HL-60/S4 (cell line): ENCODE data around the gene SLC4A1.
"Not testable (repeated sequence)": the region's sequence is repeated elsewhere in the genome, so short reads cannot be mapped to it uniquely, and the experiment has no call there.

Source experiments
- in situ Hi-C: fragments of 300-500 bp; cut with MboI; formaldehyde crosslinking; loops from 2 replicates; pipeline ENCODE4 v1.14.3; 2022; ENCODE audit warnings: low sequenced_read_pairs

The SLC4A1 gene

GRCh38 chr17:44257815-44258760, 9.8 kb downstream of the SLC4A1 start:
- in situ Hi-C loops: no loop called here

DNA sequence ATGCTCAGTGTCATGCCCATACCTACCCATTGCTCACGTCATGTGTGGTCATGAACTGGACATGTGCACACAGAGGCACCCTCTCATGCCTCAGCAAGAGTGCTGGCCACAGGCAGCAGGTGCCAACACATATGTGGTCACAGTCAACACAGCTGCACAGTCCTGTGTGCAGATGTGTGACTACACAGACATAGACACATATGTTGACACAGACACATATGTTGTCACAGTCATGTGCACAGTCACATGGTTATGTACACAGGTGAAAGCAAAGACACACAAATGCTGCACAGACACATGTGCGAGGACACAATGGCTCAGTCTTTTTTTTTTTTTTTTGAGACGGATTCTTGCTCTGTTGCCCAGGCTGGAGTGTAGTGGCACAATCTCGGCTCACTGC, 11.3 kb downstream of the SLC4A1 start:
- in situ Hi-C loops: no loop called here

DNA sequence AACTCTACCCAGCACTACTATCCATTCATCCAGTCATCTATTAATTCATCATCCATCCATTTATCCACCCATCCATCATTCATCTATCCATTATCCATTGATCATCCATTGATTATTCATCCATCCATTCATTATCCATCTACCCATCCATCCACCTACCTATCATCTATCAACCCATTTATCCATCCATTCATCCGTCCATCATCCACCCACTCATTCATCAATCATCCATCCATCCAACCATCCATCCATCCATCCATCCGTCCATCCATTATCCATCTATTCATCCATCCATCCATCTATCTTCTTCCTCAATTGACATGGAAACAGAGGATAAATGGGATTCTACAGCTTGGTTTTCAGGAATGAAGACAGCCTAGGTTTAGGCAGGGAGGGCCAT, 12.0 kb downstream of the SLC4A1 start:
- in situ Hi-C loops: no loop called here

- in situ Hi-C loops: no loop called here
Observed at GRCh38 chr17:44254361-44255095, 13.4 kb downstream of the SLC4A1 start.

DNA sequence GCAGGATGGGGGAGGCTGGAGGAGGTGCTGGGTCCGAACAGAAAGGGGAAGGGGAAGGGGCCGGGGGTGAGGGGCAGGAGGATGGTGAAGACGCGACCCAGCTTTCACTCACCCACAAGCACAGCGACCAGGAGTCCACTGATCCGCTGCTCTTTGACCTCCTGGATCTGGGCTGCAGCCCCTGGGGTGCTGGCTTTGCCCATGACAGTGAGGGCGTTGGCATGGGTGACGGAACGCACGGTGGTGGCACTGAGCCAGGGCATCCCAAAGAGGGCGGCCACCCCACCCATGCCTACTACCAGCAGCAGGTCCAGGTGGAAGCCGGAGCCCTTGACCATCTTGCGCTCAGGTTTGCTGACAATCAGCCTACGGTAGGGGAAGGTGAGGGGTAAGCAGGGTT, 14.9 kb downstream of the SLC4A1 start:
- in situ Hi-C loops: no loop called here

GRCh38 chr17:44251062-44251461, 16.9 kb downstream of the SLC4A1 start:
- in situ Hi-C loops: no loop called here

GRCh38 chr17:44249501-44250246, 18.3 kb downstream of the SLC4A1 start:
- in situ Hi-C loops: no loop called here

DNA sequence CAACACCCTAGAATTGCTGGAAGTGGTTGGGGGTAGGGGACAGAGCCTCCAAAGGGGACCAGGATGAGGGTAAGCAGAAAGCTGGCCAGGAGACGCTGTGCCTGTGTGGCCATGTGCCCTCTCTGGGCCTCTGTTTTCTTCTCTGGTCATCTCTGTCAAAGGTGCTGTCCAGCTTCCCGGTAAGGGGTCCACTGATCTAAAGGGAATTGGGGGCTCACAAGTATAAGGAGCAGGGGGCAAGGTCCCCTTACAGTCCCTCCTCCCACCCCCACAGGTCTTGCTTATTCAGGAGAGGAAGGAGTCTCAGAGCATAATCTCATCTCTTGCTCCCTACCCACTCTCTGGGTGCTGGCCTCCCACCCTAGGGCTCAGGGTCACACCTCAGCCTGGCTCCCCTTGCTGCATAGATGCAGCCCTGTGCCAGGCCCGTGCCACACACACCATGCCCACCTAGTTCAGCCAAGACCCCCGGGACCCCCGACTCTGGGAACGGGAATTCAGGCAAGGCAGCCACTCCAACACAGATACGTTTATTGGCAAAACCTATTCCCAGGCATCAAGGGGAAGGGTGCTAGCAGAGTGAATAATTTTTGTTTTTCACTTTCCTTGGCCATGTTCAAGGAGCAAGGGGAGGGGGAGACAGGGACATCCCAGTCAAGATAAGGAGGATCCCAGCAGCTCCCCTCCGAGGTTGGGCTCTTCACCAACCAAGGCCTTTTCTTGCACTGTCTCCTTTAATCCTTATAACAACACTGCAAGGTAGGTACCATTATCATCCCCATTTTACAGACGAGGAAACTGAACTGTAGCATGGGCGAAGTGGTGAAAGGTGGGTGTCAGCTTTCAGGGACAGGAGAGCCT, 19.8 kb downstream of the SLC4A1 start:
- in situ Hi-C loops: no loop called here

DNA sequence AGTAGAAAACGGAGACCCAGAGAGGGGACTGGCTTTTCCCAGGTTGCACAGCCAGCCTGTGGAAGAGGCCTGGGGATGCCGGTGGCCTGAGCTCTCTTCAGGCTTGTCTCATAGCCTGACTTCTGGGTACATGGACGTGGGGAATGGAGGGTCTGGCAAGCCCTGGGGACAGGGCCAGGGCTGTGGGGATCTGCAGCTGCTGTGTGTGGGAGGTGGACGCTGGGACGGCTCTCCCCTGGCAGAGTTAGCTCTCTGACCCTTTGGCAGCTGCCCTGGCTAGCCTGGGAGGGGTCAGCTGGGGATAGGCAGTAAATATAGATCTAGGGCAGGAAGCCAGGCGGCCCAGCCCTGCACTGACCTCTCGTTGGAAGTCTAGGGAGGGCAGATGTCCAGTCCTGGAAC, 20.5 kb downstream of the SLC4A1 start:
- in situ Hi-C loops: no loop called here

- in situ Hi-C loops: no loop called here
Observed at GRCh38 chr17:44241106-44241624, 26.8 kb downstream of the SLC4A1 start.

- in situ Hi-C loops: not testable (repeated sequence)
Observed at GRCh38 chr17:44237886-44238285, 30.0 kb downstream of the SLC4A1 start.

- in situ Hi-C loops: no loop called here
Observed at GRCh38 chr17:44236444-44236991, 31.4 kb downstream of the SLC4A1 start.

GRCh38 chr17:44235583-44235936, 32.4 kb downstream of the SLC4A1 start:
- in situ Hi-C loops: no loop called here

DNA sequence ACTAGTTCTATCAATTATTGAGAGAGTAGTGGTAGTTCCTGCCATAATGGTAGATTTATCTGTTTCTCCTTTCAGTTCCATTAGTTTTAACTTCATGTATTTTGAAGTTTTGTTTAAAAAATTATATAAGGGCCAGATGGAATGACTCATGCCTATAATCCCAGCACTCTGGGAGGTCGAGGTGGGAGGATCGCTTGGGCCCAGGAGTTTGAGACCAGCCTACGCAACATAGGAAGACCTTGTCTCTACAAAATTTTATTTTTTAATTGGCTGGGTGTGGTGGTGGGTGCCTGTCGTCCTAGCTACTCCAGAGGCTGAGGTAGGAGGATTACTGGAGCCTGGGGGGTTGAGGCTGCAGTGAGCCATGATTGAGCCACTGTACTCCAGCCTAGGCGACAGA, 34.4 kb downstream of the SLC4A1 start:
- in situ Hi-C loops: no loop called here

DNA sequence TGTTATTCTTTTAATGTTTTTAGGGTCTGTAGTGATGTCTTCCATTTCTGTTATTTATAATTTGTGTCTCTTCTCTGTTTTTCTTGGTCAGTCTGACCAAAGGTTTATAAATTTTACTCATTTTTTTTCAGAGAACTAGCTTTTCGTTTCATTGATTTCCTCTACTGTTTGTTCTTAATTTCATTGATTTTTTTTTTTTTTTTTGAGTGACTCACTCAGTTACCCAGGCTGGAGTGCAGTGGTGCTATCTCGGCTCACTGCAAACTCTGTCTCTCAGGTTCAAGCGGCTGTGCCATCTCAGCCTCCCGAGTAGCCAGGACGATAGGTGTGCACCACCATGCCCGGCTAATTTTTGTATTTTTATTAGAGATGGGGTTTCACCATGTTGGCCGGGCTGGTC, 35.9 kb downstream of the SLC4A1 start:
- in situ Hi-C loops: no loop called here

- in situ Hi-C loops: no loop called here
Observed at GRCh38 chr17:44230140-44230539, 37.8 kb downstream of the SLC4A1 start.

DNA sequence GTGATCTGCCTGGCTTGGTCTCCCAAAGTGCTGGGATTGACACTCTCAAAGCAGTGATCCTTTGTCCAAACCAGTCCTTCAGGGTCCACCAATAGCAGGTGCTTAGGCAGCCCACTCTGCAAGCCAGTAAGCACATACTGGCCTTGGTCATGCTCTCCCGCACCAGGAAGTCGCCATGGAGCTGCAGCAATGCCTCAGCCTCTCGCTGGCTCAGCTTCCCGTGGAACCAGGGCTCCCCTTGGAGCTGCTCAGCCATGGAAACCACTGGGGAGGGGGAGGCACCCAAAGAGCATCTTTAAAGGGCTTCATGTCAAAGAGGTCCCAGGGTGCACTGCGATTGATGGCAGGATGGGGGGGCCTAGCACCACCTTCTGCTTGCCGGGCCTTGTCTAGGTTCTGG, 38.8 kb downstream of the SLC4A1 start:
- in situ Hi-C loops: no loop called here

DNA sequence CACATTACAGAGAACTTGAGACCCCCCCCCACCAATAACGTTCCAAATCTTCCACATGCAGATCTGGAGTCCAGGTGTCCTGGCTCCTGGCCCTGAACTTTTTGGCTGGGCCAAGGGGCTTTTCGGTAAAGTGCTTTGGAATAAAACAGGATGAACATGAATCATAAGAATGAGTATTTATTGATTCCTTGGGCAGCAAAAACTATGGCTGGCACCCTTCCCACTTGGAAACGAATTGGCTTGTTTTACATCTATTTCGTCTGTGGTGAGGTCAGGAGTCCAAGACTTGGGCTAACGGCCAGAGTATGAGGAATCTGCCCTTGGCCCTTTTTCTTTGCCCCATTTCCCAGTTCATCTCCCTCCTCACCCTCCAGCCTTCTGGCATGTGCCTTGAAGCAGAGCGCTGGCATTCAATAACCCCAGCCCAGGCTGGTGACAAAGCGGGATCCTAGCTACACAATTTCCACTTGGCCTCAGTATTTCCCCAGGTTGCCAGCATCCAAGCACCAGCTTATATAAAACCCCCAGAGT, 44.3 kb downstream of the SLC4A1 start:
- in situ Hi-C loops: loop anchor here (25.0 kb wide), 2 partner anchors 114 to 289 kb away; partner anchors contain the start of genes GPATCH8 and GRN

- in situ Hi-C loops: loop anchor here (25.0 kb wide), 2 partner anchors 115 to 290 kb away; partner anchors contain the start of genes GPATCH8 and GRN
Observed at GRCh38 chr17:44222112-44222869, 45.6 kb downstream of the SLC4A1 start.
